Measurements from ENCODE around the gene CNN1. TPM values are rescaled to one million over a fixed set of nuclear protein-coding genes. Genes with fewer than 3 reads are reported as not detected.

CNN1 gene
- total and polyA plus RNA-seq, 9 of the 15 experiments (the other 6 are each of a cell fraction or from before 2014, with no cell fraction given) = 0.23 to 10.6 (median 5.2) TPM

GRCh38 chr19:11507370-11508078 lies 31.1 kb upstream of the CNN1 start (continued):
- TF ChIP-seq, protein P1, sequence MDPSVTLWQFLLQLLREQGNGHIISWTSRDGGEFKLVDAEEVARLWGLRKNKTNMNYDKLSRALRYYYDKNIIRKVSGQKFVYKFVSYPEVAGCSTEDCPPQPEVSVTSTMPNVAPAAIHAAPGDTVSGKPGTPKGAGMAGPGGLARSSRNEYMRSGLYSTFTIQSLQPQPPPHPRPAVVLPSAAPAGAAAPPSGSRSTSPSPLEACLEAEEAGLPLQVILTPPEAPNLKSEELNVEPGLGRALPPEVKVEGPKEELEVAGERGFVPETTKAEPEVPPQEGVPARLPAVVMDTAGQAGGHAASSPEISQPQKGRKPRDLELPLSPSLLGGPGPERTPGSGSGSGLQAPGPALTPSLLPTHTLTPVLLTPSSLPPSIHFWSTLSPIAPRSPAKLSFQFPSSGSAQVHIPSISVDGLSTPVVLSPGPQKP (CRISPR knock-in tag; IDR thresholded peaks at IDR 0.05) = no peak
- TF ChIP-seq PHB2 (IDR thresholded peaks at IDR 0.05; ENCODE audit: low read depth) = no peak
- TF ChIP-seq ELF2 (CRISPR knock-in tag; IDR thresholded peaks at IDR 0.05) = no peak
- no peak for TF ChIP-seq ZBTB2 (IDR thresholded peaks at IDR 0.05)
- no peak for TF ChIP-seq ASH1L (IDR thresholded peaks at IDR 0.05; ENCODE audit: borderline replicate concordance, low read depth, partially characterized antibody)
- TF ChIP-seq ARID4B (CRISPR knock-in tag; IDR thresholded peaks at IDR 0.05) = no peak
- TF ChIP-seq TAF1 (IDR thresholded peaks at IDR 0.05; ENCODE audit: control insufficient read depth, extremely low read depth, insufficient read depth, low read length, severe bottlenecking) = no peak
- TF ChIP-seq XRCC3 (IDR thresholded peaks at IDR 0.05) = no peak
- TF ChIP-seq SOX6 (IDR thresholded peaks at IDR 0.05) = no peak
- TF ChIP-seq HDGF (IDR thresholded peaks at IDR 0.05) = no peak
- TF ChIP-seq MYC (IDR thresholded peaks at IDR 0.05; ENCODE audit: low read depth, low read length) = no peak
- TF ChIP-seq MYC (CRISPR knock-in tag; IDR thresholded peaks at IDR 0.05; ENCODE audit: borderline replicate concordance, low read depth) = no peak
- no peak for TF ChIP-seq MEIS2 (IDR thresholded peaks at IDR 0.05; ENCODE audit: partially characterized antibody)
- TF ChIP-seq ATF2 (CRISPR knock-in tag; IDR thresholded peaks at IDR 0.05) = no peak
- no peak for TF ChIP-seq PHF8 (IDR thresholded peaks at IDR 0.05; ENCODE audit: borderline replicate concordance, low read length)
- no peak for TF ChIP-seq RBM39 (optimal IDR thresholded peaks at IDR 0.05; ENCODE audit: low read depth, low read length)
- TF ChIP-seq NR4A1 (CRISPR knock-in tag; IDR thresholded peaks at IDR 0.05) = no peak
- no peak for TF ChIP-seq NR4A1 (tag; IDR thresholded peaks at IDR 0.05)
- TF ChIP-seq NEUROD1 (IDR thresholded peaks at IDR 0.05; ENCODE audit: borderline replicate concordance, low read depth, low read length, partially characterized antibody) = no peak
